PC-3 (cell line): ENCODE results near the gene EGFL7. TPM values are rescaled to one million over a fixed set of nuclear protein-coding genes. Genes with fewer than 3 reads are reported as not detected.
A peak's percentile ranks its signal among the peaks of the same experiment; 100 is the strongest.
"Not testable (repeated sequence)": the region's sequence is repeated elsewhere in the genome, so short reads cannot be mapped to it uniquely, and the experiment has no call there.

ENCODE experiments used
- ATAC-seq: fragments of 200-7000 bp; cut with Tn5 transposase; 2 replicates; pipeline ENCODE4 v1.9.1; 2020; ENCODE audit warnings: mild to moderate bottlenecking, moderate library complexity
- BruUV-seq: library from RNA; stranded (reverse); fragments of 400-500 nt; replicated peaks from 2 replicates; lab custom pipeline; 2021; lab: Mats Ljungman, UMichigan
- CTCF ChIA-PET: fragments of 300-600 bp; sonication (Branson Sonifier 250); formaldehyde crosslinking; loops from one replicate; lab custom pipeline; 2022; ENCODE audit warnings: antibody characterized with exemption; lab: Charles Lee
- POLR2A ChIA-PET: fragments of 300-600 bp; sonication (Branson Sonifier 250); formaldehyde crosslinking; loops from one replicate; lab custom pipeline; 2022; ENCODE audit warnings: antibody characterized with exemption; ENCODE audit not compliant: unreplicated experiment; lab: Charles Lee
- DNase-seq: peaks from one replicate; pipeline ENCODE4 v3.0.0-alpha.2; 2015
- H2AFZ ChIP-seq: fragments of 300-600 bp; sonication (generic); 2 replicates; pipeline ENCODE4 v1.6.0; 2016; ENCODE audit warnings: antibody characterized with exemption, low read length
- H3F3A ChIP-seq: fragments of 300-600 bp; sonication (generic); one replicate; pipeline ENCODE4 v1.6.0; 2017; ENCODE audit warnings: antibody characterized with exemption, low read length, control low read depth, mild to moderate bottlenecking; ENCODE audit not compliant: unreplicated experiment
- H3K27ac ChIP-seq: fragments of 300-600 bp; sonication (generic); 2 replicates; pipeline ENCODE4 v1.5.1; 2016; ENCODE audit warnings: mild to moderate bottlenecking, low read length
- H3K27me3 ChIP-seq: fragments of 300-600 bp; sonication (generic); 2 replicates; pipeline ENCODE4 v1.6.1; 2016; ENCODE audit warnings: low read length, mixed read lengths
- H3K36me3 ChIP-seq: fragments of 300-600 bp; sonication (generic); 2 replicates; pipeline ENCODE4 v1.6.1; 2016; ENCODE audit warnings: low read depth, mixed run types, low read length, mixed read lengths
- H3K4me1 ChIP-seq: fragments of 300-600 bp; sonication (generic); 2 replicates; pipeline ENCODE4 v1.5.1; 2016; ENCODE audit warnings: low read length; ENCODE audit not compliant: insufficient read depth
- H3K4me2 ChIP-seq: fragments of 300-600 bp; sonication (generic); 2 replicates; pipeline ENCODE4 v1.6.0; 2016; ENCODE audit warnings: low read length
- H3K4me3 ChIP-seq: fragments of 300-600 bp; sonication (generic); 2 replicates; pipeline ENCODE4 v1.5.1; 2016; ENCODE audit warnings: mild to moderate bottlenecking, low read length, mixed read lengths
- H3K79me2 ChIP-seq: fragments of 300-600 bp; sonication (generic); 2 replicates; pipeline ENCODE4 v1.6.1; 2017; ENCODE audit warnings: low read length, mixed read lengths
- H3K9ac ChIP-seq: fragments of 300-600 bp; sonication (generic); 2 replicates; pipeline ENCODE4 v1.6.0; 2016; ENCODE audit warnings: mild to moderate bottlenecking, low read length
- H3K9me2 ChIP-seq: fragments of 300-600 bp; sonication (generic); replicated peaks from 2 replicates; pipeline ENCODE4 v1.6.1; 2016; ENCODE audit warnings: mixed run types, low read length, mixed read lengths
- H3K9me3 ChIP-seq: fragments of 300-600 bp; sonication (generic); 2 replicates; pipeline ENCODE4 v1.6.1; 2016; ENCODE audit warnings: low read length, mixed read lengths
- H4K20me1 ChIP-seq: fragments of 300-600 bp; sonication (generic); 2 replicates; pipeline ENCODE4 v1.6.1; 2016; ENCODE audit warnings: low read length, mixed read lengths
- EZH2 ChIP-seq: fragments of 300-600 bp; sonication (generic); IDR thresholded peaks from one replicate; pipeline ENCODE4 v1.6.1; 2017; ENCODE audit warnings: antibody characterized with exemption, mild to moderate bottlenecking, low read length; ENCODE audit not compliant: unreplicated experiment
- EZH2phosphoT487 ChIP-seq: fragments of 300-600 bp; sonication (generic); IDR thresholded peaks from 2 replicates; pipeline ENCODE4 v1.6.1; 2018; ENCODE audit warnings: mild to moderate bottlenecking, antibody characterized with exemption, low read length, borderline replicate concordance
- intact Hi-C: fragments of 100-400 bp; cut with micrococcal nuclease; formaldehyde crosslinking; loops from 2 replicates; pipeline ENCODE4 v1.9.0; 2023
- total RNA-seq: library from RNA; depleted of rRNA; stranded (reverse); fragments of >200 nt; gene quantifications from 2 replicates; pipeline ENCODE4 v1.2.3, GENCODE V29; 2014
- TF ChIP-seq, protein P1 (sequence below): fragments of 300-600 bp; sonication (generic); conservative IDR thresholded peaks from 2 replicates; pipeline ENCODE4 v1.5.1; 2017; ENCODE audit warnings: antibody characterized with exemption, low read depth, mild to moderate bottlenecking, low read length

Gene EGFL7
- total RNA-seq, 1 experiment from 2014 or later: 23.1 TPM

GRCh38 chr9:136709454-136710109 lies 46.9 kb downstream of the EGFL7 start:
- ChIA-PET CTCF (no interaction called here), POLR2A (no interaction called here)

DNA sequence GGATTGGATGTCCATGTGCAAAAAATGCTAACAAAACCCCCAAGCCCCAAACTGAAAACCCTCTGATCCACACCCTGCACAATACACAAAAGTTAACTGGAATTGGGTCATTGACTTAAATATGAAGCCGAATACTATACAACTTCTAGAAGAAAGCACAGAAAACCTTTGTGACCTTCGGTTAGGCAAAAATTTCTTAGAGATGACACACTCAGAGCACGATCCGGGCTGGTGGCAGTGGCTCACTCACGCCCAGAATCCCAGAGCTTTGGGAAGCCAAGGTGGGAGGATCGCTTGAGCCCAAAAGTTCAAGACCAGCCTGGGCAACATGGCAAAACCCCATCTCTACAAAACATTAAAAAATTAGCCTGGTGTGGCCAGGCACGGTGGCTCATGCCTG lies 47.8 kb downstream of the EGFL7 start:
- TF ChIP-seq, protein P1, sequence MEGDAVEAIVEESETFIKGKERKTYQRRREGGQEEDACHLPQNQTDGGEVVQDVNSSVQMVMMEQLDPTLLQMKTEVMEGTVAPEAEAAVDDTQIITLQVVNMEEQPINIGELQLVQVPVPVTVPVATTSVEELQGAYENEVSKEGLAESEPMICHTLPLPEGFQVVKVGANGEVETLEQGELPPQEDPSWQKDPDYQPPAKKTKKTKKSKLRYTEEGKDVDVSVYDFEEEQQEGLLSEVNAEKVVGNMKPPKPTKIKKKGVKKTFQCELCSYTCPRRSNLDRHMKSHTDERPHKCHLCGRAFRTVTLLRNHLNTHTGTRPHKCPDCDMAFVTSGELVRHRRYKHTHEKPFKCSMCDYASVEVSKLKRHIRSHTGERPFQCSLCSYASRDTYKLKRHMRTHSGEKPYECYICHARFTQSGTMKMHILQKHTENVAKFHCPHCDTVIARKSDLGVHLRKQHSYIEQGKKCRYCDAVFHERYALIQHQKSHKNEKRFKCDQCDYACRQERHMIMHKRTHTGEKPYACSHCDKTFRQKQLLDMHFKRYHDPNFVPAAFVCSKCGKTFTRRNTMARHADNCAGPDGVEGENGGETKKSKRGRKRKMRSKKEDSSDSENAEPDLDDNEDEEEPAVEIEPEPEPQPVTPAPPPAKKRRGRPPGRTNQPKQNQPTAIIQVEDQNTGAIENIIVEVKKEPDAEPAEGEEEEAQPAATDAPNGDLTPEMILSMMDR: no peak
- TF ChIP-seq EZH2phosphoT487: no peak
- no peak for TF ChIP-seq EZH2
- H3K4me3 ChIP-seq: no peak overlapping the region
- no peaks in the 10 kb centered on the region for H3K79me2 ChIP-seq
- intact Hi-C loops: no loop called here
- H3K9me3 ChIP-seq: no peaks in the 10 kb centered on the region
- no peaks in the 10 kb centered on the region for H3K9me2 ChIP-seq
- BruUV-seq: no TSS peak
- H3K27ac ChIP-seq: no peak overlapping the region
- ATAC-seq: no peak
- no peak overlapping the region for H3K9ac ChIP-seq
- H3K4me1 ChIP-seq: no peaks in the 10 kb centered on the region; the same call in 1 of the 2 replicates
- H2AFZ ChIP-seq: no peak overlapping the region
- H4K20me1 ChIP-seq: no peaks in the 10 kb centered on the region
- no peaks in the 10 kb centered on the region for H3F3A ChIP-seq
- no peaks in the 10 kb centered on the region for H3K36me3 ChIP-seq
- CTCF ChIA-PET: no interaction called here
- H3K4me2 ChIP-seq: no peak overlapping the region
- no peaks in the 10 kb centered on the region for H3K27me3 ChIP-seq
- peak; percentile 24 for DNase-seq
- POLR2A ChIA-PET: no interaction called here

More at GRCh38 chr9:136709454-136710109, 46.9 kb downstream of the EGFL7 start:
- Histone ChIP-seq H3K4me3 (no peak overlapping the region), H3K9ac (no peak overlapping the region), H3K79me2 (no peaks in the 10 kb centered on the region), H3K27me3 (no peaks in the 10 kb centered on the region), H4K20me1 (no peaks in the 10 kb centered on the region), H3K4me2 (no peak overlapping the region), H3K4me1 (no peaks in the 10 kb centered on the region; the same call in 1 of the 2 replicates), H3K9me3 (no peaks in the 10 kb centered on the region), H3F3A (no peaks in the 10 kb centered on the region), H3K36me3 (no peaks in the 10 kb centered on the region), H3K27ac (no peak overlapping the region), H3K9me2 (no peaks in the 10 kb centered on the region), H2AFZ (no peak overlapping the region)
- DNase-seq (no peak), ATAC-seq (no peak)
- TF ChIP-seq, protein P1: no peak
- TF ChIP-seq EZH2: no peak
- no peak for TF ChIP-seq EZH2phosphoT487
- intact Hi-C loops: no loop called here
- no TSS peak for BruUV-seq

DNA sequence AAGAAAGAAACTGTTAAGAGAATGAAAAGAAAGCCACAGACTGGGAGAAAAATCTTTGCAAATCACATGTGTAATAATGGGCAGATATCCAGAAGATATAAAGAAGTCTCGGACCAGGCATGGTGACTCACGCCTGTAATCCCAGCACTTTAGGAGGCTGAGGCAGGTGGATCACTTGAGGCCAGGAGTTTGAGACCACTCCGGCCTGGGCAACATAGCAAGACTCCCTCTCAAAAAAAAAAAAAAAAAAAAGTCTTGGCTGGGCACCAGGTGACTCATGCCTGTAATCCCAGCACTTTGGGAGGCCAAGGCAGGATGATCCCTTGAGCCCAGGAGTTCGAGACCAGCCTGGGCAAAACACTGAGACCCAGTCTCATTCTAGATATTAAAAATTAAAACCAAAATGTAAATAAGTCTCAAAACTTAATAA lies 48.5 kb downstream of the EGFL7 start:
- H3K79me2 ChIP-seq, H3K4me1 ChIP-seq, H3K27me3 ChIP-seq, POLR2A ChIA-PET, H3K36me3 ChIP-seq, H3F3A ChIP-seq, CTCF ChIA-PET, H3K4me2 ChIP-seq, H3K9me3 ChIP-seq, intact Hi-C loops, H2AFZ ChIP-seq, H3K27ac ChIP-seq, H3K4me3 ChIP-seq, ATAC-seq, BruUV-seq, H4K20me1 ChIP-seq, H3K9ac ChIP-seq, H3K9me2 ChIP-seq: not testable (repeated sequence)
- DNase-seq: peak; percentile 51
